DMS114 treated with DMSO at 0.1 percent for 48 hours (cell line): ENCODE measurements around the gene NSF.

Experiments used
- DNase-seq: peaks from one replicate; lab custom pipeline; 2025; ENCODE audit not compliant: unreplicated experiment; lab: John Stamatoyannopoulos, UW

The NSF gene

DNA sequence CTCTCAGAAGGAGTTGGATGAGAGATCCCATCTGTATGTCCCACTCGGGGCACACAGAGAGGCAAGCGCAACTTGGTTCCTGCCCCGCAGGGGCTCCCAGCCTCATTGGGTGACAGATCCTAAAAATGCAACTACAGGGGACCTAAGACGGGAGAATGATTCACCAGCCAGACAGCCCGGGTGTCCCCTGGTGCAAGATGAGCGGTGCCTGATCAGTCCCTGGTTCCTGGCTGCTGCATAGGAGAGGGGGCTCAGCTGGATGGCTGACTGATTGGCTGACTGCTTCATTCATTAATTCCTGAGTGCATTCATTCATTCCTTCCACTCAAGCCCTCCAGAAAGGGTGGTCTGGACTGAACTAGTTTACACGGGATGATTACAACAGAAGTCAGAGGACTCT, 206.1 kb downstream of the NSF start:
- no peak for DNase-seq

- no peak for DNase-seq
Measured at GRCh38 chr17:46796956-46797530, 206.6 kb downstream of the NSF start.

GRCh38 chr17:46800573-46800972, 210.1 kb downstream of the NSF start:
- DNase-seq: no peak

DNA sequence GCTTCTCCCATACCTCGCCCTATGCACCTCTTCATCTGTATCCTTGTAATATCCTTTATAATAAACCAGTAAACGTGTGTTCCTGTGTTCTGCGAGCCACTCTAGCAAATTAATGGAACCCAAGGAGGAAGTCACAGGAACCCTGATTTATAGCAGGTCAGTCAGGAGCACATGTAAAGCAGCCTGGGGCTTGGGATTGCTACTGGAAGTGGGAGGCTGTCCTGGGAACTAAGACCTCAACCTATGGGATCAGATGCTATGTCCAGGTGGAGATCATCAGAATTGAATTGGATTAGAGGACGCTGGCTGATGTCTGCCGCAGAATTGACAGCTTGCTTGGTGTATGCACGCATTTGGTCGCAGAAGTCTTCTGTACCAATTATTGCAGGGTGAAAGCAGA, 212.3 kb downstream of the NSF start:
- DNase-seq: no peak

GRCh38 chr17:46803544-46803943, 213.1 kb downstream of the NSF start:
- DNase-seq: no peak

DNA sequence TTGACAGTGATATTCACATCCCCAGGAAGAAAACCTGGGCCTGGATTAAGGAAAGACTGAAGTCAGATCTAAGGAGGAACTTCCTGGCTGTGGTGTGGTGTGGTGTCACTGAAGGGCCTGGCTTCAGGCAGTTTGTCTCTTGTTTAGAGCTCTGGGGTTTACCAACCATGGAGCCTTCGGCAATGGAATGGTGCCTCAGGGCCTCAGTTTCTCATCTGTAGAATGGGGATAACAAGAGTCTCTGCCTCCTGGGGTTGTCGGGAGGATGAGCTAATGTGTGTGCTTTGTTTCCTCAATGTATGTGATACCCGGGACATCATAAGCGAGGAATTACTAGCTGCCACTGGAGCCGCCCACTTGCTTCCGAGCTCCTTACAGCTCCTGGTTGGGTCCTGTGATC, 215.3 kb downstream of the NSF start:
- no peak for DNase-seq
